CD4-positive, alpha-beta T cell treated with Interleukin-21 for 1 hour (primary cell): ENCODE results near the gene RPN1.
A peak's percentile ranks its signal among the peaks of the same experiment; 100 is the strongest.
"Not testable (repeated sequence)": the region's sequence is repeated elsewhere in the genome, so short reads cannot be mapped to it uniquely, and the experiment has no call there.

Source experiments
- DNase-seq: peaks from one replicate; pipeline ENCODE4 v3.0.0-alpha.2; 2020

Gene RPN1

GRCh38 chr3:128650096-128651050, at the start of gene RPN1:
Gene RPN1 (minus strand): TSS chr3:128650818. CDS start chr3:128650800, 18 bp downstream.
- peak; percentile 96 for DNase-seq

- no peak for DNase-seq
Measured at GRCh38 chr3:128698211-128699047, 47.8 kb upstream of the RPN1 start.

DNA sequence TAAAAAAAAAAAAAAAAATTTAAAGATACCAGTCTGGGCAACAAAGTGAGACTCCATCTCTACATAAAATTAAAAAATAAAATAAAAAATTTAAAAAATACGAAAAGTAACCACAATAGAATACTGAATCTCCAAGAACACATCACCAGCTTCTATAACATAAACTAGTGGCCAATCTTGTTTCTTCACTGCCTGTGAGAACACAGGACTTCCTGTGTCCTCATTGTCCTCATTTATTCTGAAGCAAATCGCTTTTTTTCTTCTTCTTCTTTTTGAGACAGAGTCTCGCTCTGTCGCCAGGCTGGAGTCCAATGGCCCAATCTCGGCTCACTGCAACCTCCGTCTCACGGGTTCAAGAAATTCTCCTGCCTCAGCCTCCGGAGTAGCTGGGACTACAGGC, 46.7 kb upstream of the RPN1 start:
- DNase-seq = no peak

GRCh38 chr3:128693696-128694095, 43.1 kb upstream of the RPN1 start:
- DNase-seq = no peak

DNA sequence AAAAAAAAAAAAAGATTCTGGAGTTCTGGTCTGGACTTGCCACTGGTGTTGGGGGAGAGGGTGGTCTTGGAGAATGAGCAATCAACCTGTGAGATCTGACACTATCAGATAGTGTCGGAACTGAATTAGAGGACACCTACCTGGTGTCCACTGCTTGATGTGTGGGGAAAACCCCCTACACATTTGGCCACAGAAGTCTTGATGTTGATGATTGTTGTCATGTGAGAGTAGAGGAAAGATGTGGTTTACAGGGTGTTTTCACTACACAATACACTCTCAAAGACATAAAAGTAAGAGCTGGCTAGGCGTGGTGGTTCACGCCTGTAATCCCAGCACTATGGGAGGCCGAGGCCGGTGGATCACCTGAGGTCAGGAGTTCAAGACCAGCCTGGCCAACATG, 38.4 kb upstream of the RPN1 start:
- no peak for DNase-seq

GRCh38 chr3:128686465-128686864, 35.8 kb upstream of the RPN1 start:
- DNase-seq = no peak

DNA sequence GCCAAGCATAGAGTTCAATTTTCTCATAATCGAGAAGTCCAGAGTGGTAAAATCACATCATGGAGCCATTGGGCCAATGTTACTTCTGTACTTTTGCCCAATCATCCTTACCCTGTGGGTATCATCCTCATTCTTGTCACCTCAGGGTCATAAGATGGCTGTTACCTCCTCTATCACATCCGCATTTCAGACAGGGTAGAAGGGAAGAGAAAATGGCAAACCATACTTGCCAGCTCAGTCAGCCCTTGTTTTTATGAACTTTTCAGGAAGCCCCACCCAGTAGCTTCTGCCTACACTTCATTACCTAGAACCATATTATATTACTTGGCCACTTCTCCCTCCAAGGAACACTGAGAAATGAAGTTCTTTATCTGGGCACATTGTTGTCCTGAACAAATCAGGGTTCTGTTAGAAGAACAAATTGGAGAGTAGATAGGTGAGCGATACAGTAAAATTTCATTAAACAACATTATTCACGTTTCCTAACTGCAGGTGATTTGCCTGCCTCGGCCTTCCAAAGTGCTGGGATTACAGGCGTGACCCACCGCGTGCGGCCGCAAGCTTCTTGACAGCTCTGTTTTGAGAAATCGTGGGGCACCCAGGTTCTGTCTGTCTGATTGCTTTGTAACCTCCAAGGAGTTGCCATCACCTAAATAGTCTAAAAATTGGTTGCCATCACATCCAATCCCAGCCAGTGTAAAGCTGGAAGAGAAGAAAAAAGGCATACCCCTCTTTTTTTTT, 34.5 kb upstream of the RPN1 start:
- no peak for DNase-seq

- peak; percentile 16 for DNase-seq
Measured at GRCh38 chr3:128683957-128684356, 33.3 kb upstream of the RPN1 start.

DNA sequence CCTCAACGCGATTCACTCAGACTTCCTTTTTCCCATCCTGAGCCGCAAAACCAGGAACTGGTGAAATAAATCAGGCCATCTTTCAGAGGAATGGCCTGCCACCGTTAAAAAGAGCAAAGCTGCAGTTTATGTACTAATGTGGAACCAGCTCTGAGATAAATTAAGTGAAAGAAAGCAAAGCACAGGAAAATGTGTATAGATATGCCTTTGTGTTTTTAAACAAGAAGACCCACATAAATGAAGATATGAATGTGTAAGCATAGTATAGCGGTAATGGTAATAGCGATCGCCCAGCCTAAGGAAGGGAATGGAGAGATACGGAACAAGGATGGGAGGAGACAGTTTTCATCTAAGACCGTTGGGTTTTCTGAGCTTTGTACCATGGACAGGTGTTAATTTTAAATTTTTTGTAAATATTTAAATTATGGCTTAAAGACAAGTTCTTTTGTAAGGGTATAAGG, 30.8 kb upstream of the RPN1 start:
- no peak for DNase-seq

GRCh38 chr3:128680603-128681368, 30.2 kb upstream of the RPN1 start:
- DNase-seq = peak; percentile 97

DNA sequence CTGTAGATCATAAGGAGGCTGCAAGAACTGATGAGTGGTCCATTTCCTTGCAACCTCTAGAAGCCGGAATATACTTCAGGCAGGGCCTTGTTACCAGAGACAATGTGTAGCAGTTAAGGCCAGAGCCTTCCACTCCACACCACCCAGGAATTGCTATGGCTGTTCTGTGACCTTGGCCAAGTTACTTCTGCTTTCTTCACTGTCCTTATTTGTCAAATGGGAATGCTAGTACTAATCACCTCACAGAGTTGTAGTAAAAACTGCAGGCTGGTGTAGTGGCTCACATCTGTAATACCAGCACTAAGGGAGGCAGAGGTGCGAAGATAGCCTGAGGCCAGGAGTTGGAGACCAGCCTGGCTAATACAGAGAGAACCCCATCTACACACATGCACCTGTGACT, 28.7 kb upstream of the RPN1 start:
- no peak for DNase-seq

DNA sequence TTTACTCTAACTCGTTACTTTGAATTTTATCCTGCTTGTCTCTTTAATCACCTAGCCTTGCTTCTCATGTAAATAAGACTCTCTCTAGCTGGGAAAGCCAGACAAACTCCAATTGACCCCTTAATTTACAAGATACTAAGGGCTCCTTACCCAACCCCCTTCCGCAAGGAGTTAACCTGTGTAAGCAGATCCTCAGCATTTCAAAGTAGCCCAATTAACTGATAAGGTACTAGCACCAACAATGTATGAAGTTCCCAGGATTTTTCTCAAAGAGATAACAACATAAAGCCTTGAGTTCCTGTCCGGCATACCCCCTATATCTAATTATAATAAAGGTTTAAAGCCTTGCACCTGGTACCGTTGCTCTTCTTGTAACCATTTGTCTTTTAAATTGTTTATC, 25.2 kb upstream of the RPN1 start:
- DNase-seq = not testable (repeated sequence)

GRCh38 chr3:128674161-128674784, 23.7 kb upstream of the RPN1 start:
- no peak for DNase-seq

DNA sequence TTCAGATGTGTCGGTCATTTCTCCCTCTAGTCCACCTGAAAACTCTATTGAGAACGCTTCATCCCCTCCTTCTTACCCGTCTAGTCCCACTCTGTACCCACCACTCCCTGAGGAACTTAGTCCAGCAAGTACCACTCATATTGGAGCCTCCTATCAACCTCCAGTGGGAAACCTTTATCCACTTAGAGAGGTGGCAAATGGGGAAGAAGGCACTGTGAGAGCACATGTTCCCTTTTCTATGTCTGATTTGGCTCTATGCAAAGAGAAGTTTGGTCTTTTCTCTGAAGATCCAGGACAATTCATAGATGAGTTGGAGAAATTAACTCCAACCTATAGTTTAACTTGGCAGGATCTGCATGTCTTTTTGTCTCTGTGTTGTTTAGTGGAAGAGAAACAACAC, 17.0 kb upstream of the RPN1 start:
- DNase-seq = no peak

DNA sequence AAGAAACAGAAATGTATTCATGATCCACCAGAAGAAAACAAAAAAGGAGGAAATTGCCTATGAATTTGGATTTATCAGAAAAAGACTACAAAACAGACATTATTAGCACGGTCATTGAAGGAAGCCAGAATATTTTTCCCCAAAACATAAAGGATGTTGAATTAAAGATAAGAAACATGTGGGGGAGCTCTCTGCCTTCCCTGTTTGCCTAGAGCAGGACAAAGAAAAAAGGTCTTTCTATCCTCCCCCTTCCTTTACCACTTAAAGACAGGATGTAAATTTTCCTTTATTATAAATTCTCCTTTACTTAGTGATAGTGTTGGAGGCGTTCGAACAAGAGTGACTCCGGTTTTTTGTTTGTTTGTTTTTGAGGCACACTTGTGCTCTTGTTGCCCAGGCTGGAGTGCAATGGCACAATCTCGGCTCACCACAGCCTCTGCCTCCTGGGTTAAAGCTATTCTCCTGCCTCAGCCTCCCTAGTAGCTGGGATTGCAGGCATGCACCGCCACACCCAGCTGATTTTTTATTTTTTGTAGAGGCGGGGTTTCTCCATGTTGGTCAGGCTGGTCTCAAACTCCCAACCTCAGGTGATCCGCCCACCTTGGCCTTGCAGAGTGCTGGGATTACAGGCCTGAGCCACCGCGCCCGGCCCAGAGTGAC, 14.9 kb upstream of the RPN1 start:
- no peak for DNase-seq

GRCh38 chr3:128663151-128663550, 12.5 kb upstream of the RPN1 start:
- no peak for DNase-seq

- no peak for DNase-seq
Measured at GRCh38 chr3:128655531-128655930, 4.9 kb upstream of the RPN1 start.

DNA sequence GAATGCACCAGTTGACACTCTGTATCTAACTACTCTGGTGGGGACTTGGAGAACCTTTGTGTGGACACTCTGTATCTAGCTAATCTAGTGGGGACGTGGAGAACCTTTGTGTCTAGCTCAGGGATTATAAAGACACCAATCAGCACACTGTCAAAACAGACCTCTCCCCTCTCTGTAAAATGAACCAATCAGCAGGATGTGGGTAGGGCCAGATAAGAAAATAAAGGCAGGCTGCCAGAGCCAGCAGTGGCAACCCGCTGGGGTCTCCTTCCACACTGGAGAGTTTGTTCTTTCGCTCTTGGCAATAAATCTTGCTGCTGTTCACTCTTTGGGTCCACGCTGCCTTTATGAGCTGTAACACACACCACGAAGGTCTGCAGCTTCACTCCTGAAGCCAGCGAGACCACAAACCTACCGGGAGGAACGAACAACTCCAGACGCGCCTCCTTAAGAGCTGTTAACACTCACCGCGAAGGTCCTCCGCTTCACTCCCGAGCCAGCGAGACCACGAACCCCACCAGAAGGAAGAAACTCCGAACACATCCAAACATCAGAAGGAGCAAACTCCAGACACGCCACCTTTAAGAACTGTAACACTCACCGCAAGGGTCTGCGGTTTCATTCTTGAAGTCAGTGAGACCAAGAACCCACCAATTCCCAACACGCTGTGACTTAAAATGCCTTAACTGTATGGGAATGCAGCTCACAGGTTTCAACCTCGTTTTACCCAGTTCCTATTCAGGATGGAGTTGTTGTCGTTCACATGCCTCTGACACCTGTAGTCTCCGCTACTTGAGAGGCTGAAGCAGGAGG, 3.6 kb upstream of the RPN1 start:
- peak; percentile 76 for DNase-seq

GRCh38 chr3:128653383-128653992, 2.9 kb upstream of the RPN1 start:
- not testable (repeated sequence) for DNase-seq
